IgD-negative memory B cell (primary cell): ENCODE data around the gene FAM114A1. TPM values are rescaled to one million over a fixed set of nuclear protein-coding genes. Genes with fewer than 3 reads are reported as not detected.
"Not testable (repeated sequence)": the region's sequence is repeated elsewhere in the genome, so short reads cannot be mapped to it uniquely, and the experiment has no call there.

Experiments
- H3K27ac Mint-ChIP-seq, 3 donors: one replicate each; pipeline ENCODE4 v1.8.0; 2020 to 2022; ENCODE audit warnings: mild to moderate bottlenecking in 3 of 3, mixed read lengths in 3 of 3, moderate library complexity in 1 of 3
- H3K27me3 Mint-ChIP-seq: one replicate; pipeline ENCODE4 v1.8.0; 2021; ENCODE audit warnings: mixed read lengths
- H3K36me3 Mint-ChIP-seq: one replicate; pipeline ENCODE4 v1.8.0; 2020; ENCODE audit warnings: mild to moderate bottlenecking, mixed read lengths
- H3K4me1 Mint-ChIP-seq, 3 donors: one replicate each; pipeline ENCODE4 v1.8.0; 2020 to 2022; ENCODE audit warnings: mixed read lengths in 3 of 3, mild to moderate bottlenecking in 1 of 3
- H3K4me3 Mint-ChIP-seq, 4 donors: one replicate each; pipeline ENCODE4 v1.8.0; 2020 to 2022; ENCODE audit warnings: mild to moderate bottlenecking in 4 of 4, mixed read lengths in 4 of 4, moderate library complexity in 3 of 4
- H3K9me3 Mint-ChIP-seq, 3 donors: one replicate each; pipeline ENCODE4 v1.8.0; 2020 to 2021; ENCODE audit warnings: mixed read lengths in 3 of 3, mild to moderate bottlenecking in 1 of 3
- polyA plus RNA-seq: library from polyadenylated mRNA; unstranded; fragments of 300-500 nt; fragmentation: Illumina TruSeq; gene quantifications from one replicate; pipeline ENCODE4 v1.2.3, GENCODE V29; 2021

FAM114A1 gene
- polyA plus RNA-seq, 1 donor from 2014 or later: 0.79 TPM

- Mint-ChIP-seq H3K36me3 (peaks cover 1% of the 10 kb centered on the region), H3K27me3 (no peaks in the 10 kb centered on the region), H3K9me3 (no peaks in the 10 kb centered on the region), H3K4me1 (peaks cover 6 to 8% (median 7%) of the 10 kb centered on the region in 3 donors), H3K27ac (no peak overlapping the region), H3K4me3 (no peak overlapping the region)
These were observed 56.1 kb downstream of the FAM114A1 start for GRCh38 chr4:38923746-38924145.

- Mint-ChIP-seq H3K4me3 (no peak overlapping the region), H3K9me3 (no peaks in the 10 kb centered on the region), H3K4me1 (peaks cover 6 to 8% (median 7%) of the 10 kb centered on the region in 3 donors), H3K36me3 (peaks cover 1% of the 10 kb centered on the region), H3K27ac (no peak overlapping the region), H3K27me3 (no peaks in the 10 kb centered on the region)
These were observed 56.7 kb downstream of the FAM114A1 start for GRCh38 chr4:38924353-38924752.

- peaks cover 1% of the 10 kb centered on the region for H3K36me3 Mint-ChIP-seq
- H3K4me1 Mint-ChIP-seq: peaks cover 2% of the 10 kb centered on the region in 3 donors
- H3K9me3 Mint-ChIP-seq: no peaks in the 10 kb centered on the region
- H3K27ac Mint-ChIP-seq: no peak overlapping the region
- H3K27me3 Mint-ChIP-seq: no peaks in the 10 kb centered on the region
- no peak overlapping the region for H3K4me3 Mint-ChIP-seq
These were observed 58.1 kb downstream of the FAM114A1 start for GRCh38 chr4:38925492-38926413.

GRCh38 chr4:38926896-38927295 lies 59.3 kb downstream of the FAM114A1 start:
- Mint-ChIP-seq H3K27ac (no peak overlapping the region), H3K9me3 (no peaks in the 10 kb centered on the region), H3K27me3 (no peaks in the 10 kb centered on the region), H3K36me3 (peaks cover 1% of the 10 kb centered on the region), H3K4me1 (no peaks in the 10 kb centered on the region), H3K4me3 (no peak overlapping the region)

- Mint-ChIP-seq H3K27ac (no peak overlapping the region), H3K9me3 (no peaks in the 10 kb centered on the region), H3K4me3 (no peak overlapping the region), H3K4me1 (no peaks in the 10 kb centered on the region), H3K36me3 (peaks cover 3% of the 10 kb centered on the region), H3K27me3 (no peaks in the 10 kb centered on the region)
These were observed 61.0 kb downstream of the FAM114A1 start for GRCh38 chr4:38928568-38928967.

- peaks cover 3% of the 10 kb centered on the region for H3K36me3 Mint-ChIP-seq
- H3K27me3 Mint-ChIP-seq: no peaks in the 10 kb centered on the region
- no peak overlapping the region for H3K4me3 Mint-ChIP-seq
- H3K4me1 Mint-ChIP-seq: no peaks in the 10 kb centered on the region
- no peak overlapping the region for H3K27ac Mint-ChIP-seq
- H3K9me3 Mint-ChIP-seq: no peaks in the 10 kb centered on the region
These were observed 61.4 kb downstream of the FAM114A1 start for GRCh38 chr4:38928974-38929373.

GRCh38 chr4:38930204-38930603 lies 62.6 kb downstream of the FAM114A1 start:
- peaks cover 3% of the 10 kb centered on the region for H3K36me3 Mint-ChIP-seq
- no peaks in the 10 kb centered on the region for H3K27me3 Mint-ChIP-seq
- H3K4me1 Mint-ChIP-seq: no peaks in the 10 kb centered on the region
- no peaks in the 10 kb centered on the region for H3K9me3 Mint-ChIP-seq
- H3K27ac Mint-ChIP-seq: no peak overlapping the region
- no peak overlapping the region for H3K4me3 Mint-ChIP-seq

GRCh38 chr4:38930707-38931106 lies 63.1 kb downstream of the FAM114A1 start:
- peaks cover 3% of the 10 kb centered on the region for H3K36me3 Mint-ChIP-seq
- H3K9me3 Mint-ChIP-seq: no peaks in the 10 kb centered on the region
- no peaks in the 10 kb centered on the region for H3K4me1 Mint-ChIP-seq
- no peak overlapping the region for H3K4me3 Mint-ChIP-seq
- H3K27me3 Mint-ChIP-seq: no peaks in the 10 kb centered on the region
- H3K27ac Mint-ChIP-seq: no peak overlapping the region

GRCh38 chr4:38931125-38931524 lies 63.5 kb downstream of the FAM114A1 start:
- H3K4me1 Mint-ChIP-seq: no peaks in the 10 kb centered on the region
- peaks cover 3% of the 10 kb centered on the region for H3K36me3 Mint-ChIP-seq
- no peak overlapping the region for H3K27ac Mint-ChIP-seq
- no peaks in the 10 kb centered on the region for H3K27me3 Mint-ChIP-seq
- no peaks in the 10 kb centered on the region for H3K9me3 Mint-ChIP-seq
- no peak overlapping the region for H3K4me3 Mint-ChIP-seq

- Mint-ChIP-seq H3K36me3 (peaks cover 2% of the 10 kb centered on the region), H3K9me3 (no peaks in the 10 kb centered on the region), H3K4me3 (no peak overlapping the region)
These were observed 67.9 kb downstream of the FAM114A1 start for GRCh38 chr4:38935391-38936073.

GRCh38 chr4:38939165-38939564 lies 71.6 kb downstream of the FAM114A1 start:
- H3K4me1 Mint-ChIP-seq: peaks cover 0 to 3% (median 0%) of the 10 kb centered on the region in 3 donors
- H3K4me3 Mint-ChIP-seq: no peak overlapping the region
- H3K27ac Mint-ChIP-seq: no peak overlapping the region
- no peaks in the 10 kb centered on the region for H3K9me3 Mint-ChIP-seq
- peaks cover 8% of the 10 kb centered on the region for H3K36me3 Mint-ChIP-seq
- no peaks in the 10 kb centered on the region for H3K27me3 Mint-ChIP-seq

More at GRCh38 chr4:38935391-38936073, 67.9 kb downstream of the FAM114A1 start:
- Mint-ChIP-seq H3K4me1 (peaks cover 0 to 1% (median 0%) of the 10 kb centered on the region in 3 donors), H3K27me3 (no peaks in the 10 kb centered on the region), H3K27ac (peak overlapping the region in 1 of 3 donors; percentile 7)

GRCh38 chr4:38940476-38940875 lies 72.9 kb downstream of the FAM114A1 start:
- no peaks in the 10 kb centered on the region for H3K27me3 Mint-ChIP-seq
- no peaks in the 10 kb centered on the region for H3K9me3 Mint-ChIP-seq
- no peak overlapping the region for H3K27ac Mint-ChIP-seq
- H3K36me3 Mint-ChIP-seq: peaks cover 10% of the 10 kb centered on the region
- H3K4me3 Mint-ChIP-seq: no peak overlapping the region
- peaks cover 0 to 3% (median 0%) of the 10 kb centered on the region in 3 donors for H3K4me1 Mint-ChIP-seq

GRCh38 chr4:38941906-38942305 lies 74.3 kb downstream of the FAM114A1 start:
- not testable (repeated sequence) for H3K4me1 Mint-ChIP-seq, H3K27me3 Mint-ChIP-seq, H3K4me3 Mint-ChIP-seq, H3K36me3 Mint-ChIP-seq, H3K9me3 Mint-ChIP-seq, H3K27ac Mint-ChIP-seq

GRCh38 chr4:38943343-38943742 lies 75.7 kb downstream of the FAM114A1 start:
- Mint-ChIP-seq H3K4me3 (no peak overlapping the region), H3K9me3 (no peaks in the 10 kb centered on the region), H3K4me1 (peaks cover 3 to 5% (median 3%) of the 10 kb centered on the region in 3 donors), H3K27ac (no peak overlapping the region), H3K36me3 (peaks cover 10% of the 10 kb centered on the region), H3K27me3 (no peaks in the 10 kb centered on the region)

- Mint-ChIP-seq H3K4me1 (peaks cover 7 to 10% (median 7%) of the 10 kb centered on the region in 3 donors), H3K27me3 (no peaks in the 10 kb centered on the region), H3K27ac (no peak overlapping the region), H3K4me3 (no peak overlapping the region), H3K36me3 (peaks cover 10% of the 10 kb centered on the region), H3K9me3 (no peaks in the 10 kb centered on the region)
These were observed 76.8 kb downstream of the FAM114A1 start for GRCh38 chr4:38944440-38944839.
